GM12801 (cell line): ENCODE data around the gene KRT23.

Source experiments
- TF ChIP-seq, protein P1 (sequence below): IDR thresholded peaks from one replicate; pipeline ENCODE4 v1.5.1; 2011; ENCODE audit warnings: control low read depth; ENCODE audit not compliant: insufficient read length; ENCODE audit errors: extremely low read depth

Gene KRT23

DNA sequence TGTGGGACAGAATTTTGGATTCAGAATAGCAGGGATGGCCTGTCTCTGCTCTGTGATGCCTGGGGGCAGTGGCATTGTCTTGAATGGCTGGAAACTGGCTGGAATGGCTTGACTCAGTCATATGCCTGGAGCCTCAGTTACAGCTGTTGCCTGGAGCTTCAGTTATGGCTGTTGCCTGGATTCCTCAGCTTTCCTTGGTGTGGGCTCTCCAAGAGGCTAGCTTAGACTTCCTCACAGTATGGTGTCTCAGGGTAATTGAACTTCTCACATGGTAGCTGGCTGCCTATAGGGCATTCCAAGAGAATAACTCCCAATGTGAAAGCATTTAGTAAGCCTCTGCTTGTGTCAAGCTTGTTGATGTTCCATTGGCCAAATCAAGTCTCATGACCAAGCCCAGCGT, 21.1 kb downstream of the KRT23 start:
- TF ChIP-seq, protein P1, sequence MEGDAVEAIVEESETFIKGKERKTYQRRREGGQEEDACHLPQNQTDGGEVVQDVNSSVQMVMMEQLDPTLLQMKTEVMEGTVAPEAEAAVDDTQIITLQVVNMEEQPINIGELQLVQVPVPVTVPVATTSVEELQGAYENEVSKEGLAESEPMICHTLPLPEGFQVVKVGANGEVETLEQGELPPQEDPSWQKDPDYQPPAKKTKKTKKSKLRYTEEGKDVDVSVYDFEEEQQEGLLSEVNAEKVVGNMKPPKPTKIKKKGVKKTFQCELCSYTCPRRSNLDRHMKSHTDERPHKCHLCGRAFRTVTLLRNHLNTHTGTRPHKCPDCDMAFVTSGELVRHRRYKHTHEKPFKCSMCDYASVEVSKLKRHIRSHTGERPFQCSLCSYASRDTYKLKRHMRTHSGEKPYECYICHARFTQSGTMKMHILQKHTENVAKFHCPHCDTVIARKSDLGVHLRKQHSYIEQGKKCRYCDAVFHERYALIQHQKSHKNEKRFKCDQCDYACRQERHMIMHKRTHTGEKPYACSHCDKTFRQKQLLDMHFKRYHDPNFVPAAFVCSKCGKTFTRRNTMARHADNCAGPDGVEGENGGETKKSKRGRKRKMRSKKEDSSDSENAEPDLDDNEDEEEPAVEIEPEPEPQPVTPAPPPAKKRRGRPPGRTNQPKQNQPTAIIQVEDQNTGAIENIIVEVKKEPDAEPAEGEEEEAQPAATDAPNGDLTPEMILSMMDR, result no peak

DNA sequence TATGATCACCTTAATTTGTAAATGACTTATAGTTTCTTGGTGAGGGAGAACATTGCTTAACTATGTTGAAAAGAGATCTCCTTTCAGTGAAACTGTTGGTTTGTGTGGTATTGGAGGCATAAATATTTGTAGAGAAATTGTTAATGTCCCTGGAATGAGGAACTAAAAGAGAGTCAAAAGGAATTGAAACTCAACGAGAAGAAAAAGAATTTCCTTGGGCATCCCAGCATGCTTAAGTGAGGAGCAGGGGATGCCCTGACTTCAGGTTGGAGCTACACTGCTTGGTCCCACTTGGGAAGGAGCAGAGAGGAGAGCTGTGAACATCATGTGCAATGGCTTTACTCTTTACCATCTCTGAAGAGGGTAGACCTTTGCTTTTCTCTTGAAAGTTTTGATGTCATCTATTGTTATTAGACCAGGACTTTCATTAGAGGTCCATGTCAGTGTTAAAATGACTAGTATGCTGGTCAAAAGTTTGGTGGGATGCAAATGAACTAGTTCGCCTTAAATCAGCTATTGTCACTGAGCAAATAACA, 21.7 kb downstream of the KRT23 start:
- TF ChIP-seq, protein P1, result no peak

DNA sequence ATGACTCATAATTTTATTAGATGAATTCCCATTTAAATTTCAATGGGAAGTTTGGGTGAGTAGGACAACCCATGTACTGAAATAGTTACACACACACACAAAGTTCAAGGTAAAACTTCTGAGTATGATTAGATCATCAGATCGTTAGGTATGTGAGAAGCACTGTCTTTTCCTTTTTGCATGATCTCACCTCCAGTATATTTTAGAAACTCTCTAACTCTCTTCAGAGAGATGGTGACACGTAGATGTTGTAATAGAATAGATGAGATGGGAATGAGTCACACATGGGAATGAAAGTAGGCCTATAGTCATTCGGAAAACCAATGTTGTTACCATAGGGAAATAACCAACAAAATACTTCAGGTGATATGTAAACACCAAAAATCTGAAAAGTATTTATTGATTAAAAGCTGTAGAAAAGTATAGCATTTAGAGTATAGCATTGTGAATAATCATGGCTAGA, 22.2 kb downstream of the KRT23 start:
- TF ChIP-seq, protein P1, result no peak

DNA sequence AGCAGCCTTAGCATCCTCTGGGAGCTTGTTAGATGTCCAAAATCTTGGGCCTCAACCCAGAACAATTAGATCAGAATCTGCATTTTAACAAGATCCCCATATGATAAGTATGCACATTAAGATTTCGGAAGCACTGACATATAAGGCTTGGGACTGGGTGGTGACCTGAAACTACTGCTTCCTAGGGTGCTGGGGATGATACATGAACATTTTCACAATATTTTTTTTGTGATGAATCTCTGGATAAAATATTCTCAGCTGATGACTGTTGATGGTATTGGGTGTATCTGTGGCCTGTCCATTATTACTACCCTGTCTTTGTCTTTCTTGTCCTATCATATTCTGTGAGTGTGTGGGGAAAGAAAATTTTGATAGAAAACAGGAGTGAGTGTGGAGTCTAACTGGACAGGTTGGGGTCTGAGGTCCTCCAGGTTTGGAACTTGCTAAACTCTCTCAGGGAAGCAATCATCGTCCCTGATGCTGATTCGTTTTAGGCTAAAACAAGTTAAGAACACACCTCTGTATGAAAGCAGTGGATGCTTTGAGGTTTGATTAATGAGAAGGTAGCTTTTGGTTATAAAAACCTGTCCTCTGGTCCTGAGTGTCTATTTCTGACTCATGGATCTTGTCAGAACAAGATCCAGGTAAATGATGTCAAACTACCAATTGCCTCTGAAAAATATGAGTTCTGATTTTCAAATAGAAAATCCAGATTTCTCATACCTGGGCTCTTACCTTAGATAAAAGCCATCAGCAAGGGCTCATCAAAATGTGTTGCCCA, 23.2 kb downstream of the KRT23 start:
- TF ChIP-seq, protein P1, result no peak

DNA sequence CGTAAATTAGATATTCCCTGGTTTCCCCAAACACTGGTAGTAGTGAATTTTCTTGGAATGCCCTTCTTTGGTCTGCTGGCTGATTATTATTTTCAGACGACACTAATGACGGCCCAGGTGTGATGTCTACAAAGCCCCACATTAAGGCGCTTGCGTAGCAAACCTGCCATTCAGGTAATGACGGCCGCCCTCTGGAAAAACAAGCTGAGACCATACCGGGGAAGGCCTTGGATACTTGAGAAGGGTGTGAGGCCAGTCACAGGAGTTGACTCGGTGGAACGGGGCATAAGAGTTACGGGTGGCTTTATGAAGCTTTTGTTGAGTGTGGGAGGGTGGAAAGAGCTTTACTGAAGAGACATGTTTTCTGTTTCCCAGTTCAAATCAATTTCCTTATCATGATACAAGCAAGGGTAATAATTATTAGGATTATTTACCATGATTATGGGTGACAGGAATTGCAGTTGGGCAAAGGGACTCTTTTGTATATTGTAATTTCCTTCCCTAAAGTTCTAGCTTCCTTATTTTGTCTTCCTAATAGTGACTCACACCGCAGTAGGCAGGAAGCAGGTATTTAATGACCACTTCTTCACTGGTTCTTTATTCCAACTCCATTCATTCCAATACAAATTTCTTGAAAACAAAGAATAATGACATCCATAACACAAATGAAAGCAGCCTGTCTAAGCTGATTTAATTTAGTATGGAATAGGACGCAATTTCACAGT, 24.8 kb downstream of the KRT23 start:
- TF ChIP-seq, protein P1, result no peak

DNA sequence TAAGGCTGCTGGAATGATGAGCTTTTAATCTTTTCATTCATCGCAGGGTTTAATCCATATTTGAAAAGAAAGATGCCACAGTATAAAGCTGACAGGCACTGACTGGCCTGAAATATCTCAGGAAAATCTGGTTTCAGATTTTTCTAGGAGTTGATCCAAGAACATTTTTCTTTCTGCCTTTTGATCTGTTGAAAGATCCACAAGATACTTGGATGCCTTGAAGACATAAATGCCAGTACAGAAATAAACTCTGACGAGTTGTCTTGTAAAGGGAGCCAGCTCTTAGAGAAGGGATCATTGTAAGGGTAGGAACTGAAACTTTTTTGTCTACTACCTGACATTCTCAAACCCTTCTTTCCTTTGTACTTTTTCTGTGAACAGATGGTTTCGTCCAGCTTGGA, 27.0 kb downstream of the KRT23 start:
- TF ChIP-seq, protein P1, result no peak

DNA sequence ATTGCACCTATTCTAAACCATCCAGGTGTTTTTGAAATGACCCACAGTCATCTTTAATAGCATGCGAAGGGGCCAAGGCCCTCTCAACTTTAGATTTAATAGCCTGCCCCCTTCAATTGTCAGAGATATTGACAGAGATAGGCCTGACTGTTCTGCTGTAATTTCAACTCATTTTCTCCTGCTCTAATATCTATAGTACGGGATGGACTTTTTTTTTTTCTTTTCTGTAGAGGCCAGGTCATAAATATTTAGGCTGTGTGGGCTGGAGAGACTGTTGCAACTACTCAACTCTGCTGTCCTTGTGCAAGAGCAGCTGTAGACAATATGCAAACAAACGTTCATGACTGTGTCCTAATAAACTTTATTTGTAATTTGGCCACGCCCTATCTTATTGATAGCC, 27.7 kb downstream of the KRT23 start:
- TF ChIP-seq, protein P1, result no peak
